ENCODE results near the gene EEIG1.

Gene EEIG1

GRCh38 chr9:127966416-127967150, 14.2 kb downstream of the EEIG1 start:
- H3K27ac Mint-ChIP-seq: no peak overlapping the region
- peaks cover 99% of the 10 kb centered on the region for H3K4me1 Mint-ChIP-seq
- H3K27me3 Mint-ChIP-seq (ENCODE audit: low read depth, poor library complexity): peaks cover 5% of the 10 kb centered on the region
- TF ChIP-seq CTCF (IDR thresholded peaks at IDR 0.05): no peak
- no peaks in the 10 kb centered on the region for H3K9me3 Mint-ChIP-seq
- no peaks in the 10 kb centered on the region for H3K36me3 Mint-ChIP-seq (ENCODE audit: low read depth)
- no peak overlapping the region for H3K4me3 Mint-ChIP-seq
- no peak for DNase-seq

GRCh38 chr9:127965953-127966352, 14.8 kb downstream of the EEIG1 start:
- Mint-ChIP-seq H3K27me3 (ENCODE audit: low read depth, poor library complexity) (peaks cover 7% of the 10 kb centered on the region), H3K4me1 (peaks cover 98% of the 10 kb centered on the region), H3K27ac (peak overlapping the region; percentile 59), H3K9me3 (no peaks in the 10 kb centered on the region), H3K4me3 (no peak overlapping the region), H3K36me3 (ENCODE audit: low read depth) (peaks cover 4% of the 10 kb centered on the region)
- no peak for DNase-seq
- no peak for TF ChIP-seq CTCF (IDR thresholded peaks at IDR 0.05)

GRCh38 chr9:127963359-127964064, 17.3 kb downstream of the EEIG1 start:
- DNase-seq: peak; percentile 55
- peaks cover 7% of the 10 kb centered on the region for H3K27me3 Mint-ChIP-seq (ENCODE audit: low read depth, poor library complexity)
- no peaks in the 10 kb centered on the region for H3K9me3 Mint-ChIP-seq
- H3K36me3 Mint-ChIP-seq (ENCODE audit: low read depth): peaks cover 9% of the 10 kb centered on the region
- peak overlapping the region; percentile 87 for H3K27ac Mint-ChIP-seq
- TF ChIP-seq CTCF (IDR thresholded peaks at IDR 0.05): no peak
- H3K4me1 Mint-ChIP-seq: peaks cover 87% of the 10 kb centered on the region
- H3K4me3 Mint-ChIP-seq: peak overlapping the region; percentile 28

GRCh38 chr9:127963041-127963358, 17.8 kb downstream of the EEIG1 start:
- H3K4me3 Mint-ChIP-seq: no peak overlapping the region
- no peak for TF ChIP-seq CTCF (IDR thresholded peaks at IDR 0.05)
- no peaks in the 10 kb centered on the region for H3K9me3 Mint-ChIP-seq
- peaks cover 81% of the 10 kb centered on the region for H3K4me1 Mint-ChIP-seq
- peaks cover 7% of the 10 kb centered on the region for H3K27me3 Mint-ChIP-seq (ENCODE audit: low read depth, poor library complexity)
- H3K27ac Mint-ChIP-seq: peak overlapping the region; percentile 87
- DNase-seq: no peak
- peaks cover 11% of the 10 kb centered on the region for H3K36me3 Mint-ChIP-seq (ENCODE audit: low read depth)

- Mint-ChIP-seq H3K4me1 (peaks cover 75% of the 10 kb centered on the region), H3K36me3 (ENCODE audit: low read depth) (peaks cover 13% of the 10 kb centered on the region), H3K27ac (peak overlapping the region; percentile 87), H3K9me3 (no peaks in the 10 kb centered on the region), H3K27me3 (ENCODE audit: low read depth, poor library complexity) (peaks cover 7% of the 10 kb centered on the region), H3K4me3 (no peak overlapping the region)
- TF ChIP-seq CTCF (IDR thresholded peaks at IDR 0.05): no peak
- DNase-seq: no peak
These were observed 18.5 kb downstream of the EEIG1 start for GRCh38 chr9:127962278-127962677.
